CMK (cell line): Measurements from ENCODE around the gene ARHGAP19.
"Not testable (repeated sequence)": the region's sequence is repeated elsewhere in the genome, so short reads cannot be mapped to it uniquely, and the experiment has no call there.

Experiments used
- DNase-seq: peaks from one replicate; pipeline ENCODE4 v3.0.0-alpha.2; 2010; ENCODE audit warnings: low read depth

Gene ARHGAP19

GRCh38 chr10:97279121-97279815 is 13.2 kb downstream of the ARHGAP19 start:
- no peak for DNase-seq

DNA sequence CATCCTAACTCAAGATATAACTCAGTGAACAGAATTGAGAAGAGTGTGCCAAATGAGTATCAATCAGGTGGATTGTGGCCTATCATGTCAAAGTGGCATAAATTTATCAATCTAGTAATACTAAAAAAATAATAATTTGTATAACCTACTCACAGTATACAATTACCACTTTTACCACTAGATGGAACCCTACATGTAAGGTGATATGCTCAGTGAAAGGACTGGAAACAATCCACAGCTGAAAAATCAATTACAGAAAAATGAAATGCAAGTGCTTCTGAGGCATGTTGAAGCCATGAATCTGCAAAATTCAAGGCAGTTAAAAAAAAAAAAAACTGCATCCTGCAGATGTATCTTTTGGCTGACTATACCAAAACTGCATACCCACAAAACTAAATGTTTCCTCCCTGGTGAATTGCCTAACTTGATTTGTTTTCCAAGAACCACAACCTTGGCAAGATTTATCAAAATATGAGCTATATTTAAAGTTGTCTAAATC is 13.9 kb downstream of the ARHGAP19 start:
- DNase-seq, result no peak

DNA sequence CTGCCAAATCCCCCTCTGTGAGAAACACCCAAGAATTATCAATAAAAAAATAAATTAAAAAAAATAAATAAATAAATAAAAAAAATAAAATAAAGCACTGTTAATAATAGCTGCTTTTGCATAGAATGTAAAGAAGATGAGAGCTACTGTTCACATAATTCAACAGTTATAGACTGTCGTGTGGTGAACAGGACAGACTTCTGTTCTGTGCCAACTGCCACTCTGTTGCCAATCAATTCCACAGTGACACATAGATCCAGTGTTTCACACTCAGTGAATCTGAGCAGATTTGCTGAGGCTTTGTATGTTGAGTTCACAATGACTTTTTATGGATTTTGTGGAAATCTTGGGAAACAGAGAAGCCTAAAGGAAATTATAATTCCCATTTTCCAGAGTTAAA is 14.9 kb downstream of the ARHGAP19 start:
- DNase-seq, result no peak

- no peak for DNase-seq
Measured at GRCh38 chr10:97274828-97275227, 17.6 kb downstream of the ARHGAP19 start.

GRCh38 chr10:97273700-97274099 is 18.7 kb downstream of the ARHGAP19 start:
- no peak for DNase-seq

DNA sequence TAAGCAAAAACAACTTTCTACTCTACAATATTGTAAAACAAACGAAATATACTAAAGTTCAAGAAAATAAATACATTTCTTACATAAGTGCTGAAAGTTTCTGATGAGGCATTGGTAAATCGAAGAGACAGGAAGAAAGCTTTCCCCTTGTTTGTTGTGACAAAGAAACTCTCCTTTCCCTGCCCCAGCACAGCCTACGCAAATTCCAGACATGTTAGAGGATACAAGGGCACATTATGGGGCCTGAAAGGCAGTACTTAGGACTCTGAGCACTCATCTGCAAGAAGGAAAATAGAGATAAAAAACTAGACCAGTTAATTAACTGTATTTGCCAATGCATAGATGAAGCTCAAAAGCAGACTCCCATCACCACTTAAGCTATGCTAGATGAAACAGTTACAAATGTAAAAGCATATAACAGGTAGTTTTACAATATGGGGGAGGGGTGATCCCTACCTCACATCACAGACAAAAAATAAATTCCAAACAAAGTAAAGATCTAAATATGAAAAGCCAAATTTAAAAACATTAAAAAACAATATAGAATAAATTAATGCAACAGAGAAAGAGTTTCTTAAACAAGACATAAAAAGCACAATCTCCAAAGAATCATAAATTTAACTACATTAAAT is 21.8 kb downstream of the ARHGAP19 start:
- DNase-seq, result no peak

DNA sequence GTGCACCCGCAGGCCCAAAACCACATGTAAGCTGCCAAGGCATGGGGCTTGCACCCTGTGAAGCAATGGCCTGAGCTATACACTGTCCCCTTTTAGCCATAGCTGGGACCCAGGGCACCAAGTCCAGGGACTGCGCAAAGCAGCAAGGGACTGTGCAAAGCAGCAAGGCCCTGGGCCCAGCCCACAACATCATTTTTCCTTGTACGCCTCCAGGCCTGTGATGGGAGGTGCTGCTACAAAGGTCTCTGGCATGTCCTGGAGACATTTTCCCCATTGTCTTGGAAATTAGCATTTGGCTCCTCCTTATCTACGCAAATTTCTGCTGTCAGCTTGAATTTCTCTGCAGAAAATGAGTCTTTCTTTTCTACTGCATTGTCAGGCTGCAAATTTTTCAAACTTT is 24.8 kb downstream of the ARHGAP19 start:
- DNase-seq, result no peak

GRCh38 chr10:97265095-97265494 is 27.3 kb downstream of the ARHGAP19 start:
- DNase-seq, result not testable (repeated sequence)

- no peak for DNase-seq
Measured at GRCh38 chr10:97263971-97264370, 28.5 kb downstream of the ARHGAP19 start.

- DNase-seq, result no peak
Measured at GRCh38 chr10:97261656-97262055, 30.8 kb downstream of the ARHGAP19 start.

- DNase-seq, result no peak
Measured at GRCh38 chr10:97261183-97261582, 31.3 kb downstream of the ARHGAP19 start.

DNA sequence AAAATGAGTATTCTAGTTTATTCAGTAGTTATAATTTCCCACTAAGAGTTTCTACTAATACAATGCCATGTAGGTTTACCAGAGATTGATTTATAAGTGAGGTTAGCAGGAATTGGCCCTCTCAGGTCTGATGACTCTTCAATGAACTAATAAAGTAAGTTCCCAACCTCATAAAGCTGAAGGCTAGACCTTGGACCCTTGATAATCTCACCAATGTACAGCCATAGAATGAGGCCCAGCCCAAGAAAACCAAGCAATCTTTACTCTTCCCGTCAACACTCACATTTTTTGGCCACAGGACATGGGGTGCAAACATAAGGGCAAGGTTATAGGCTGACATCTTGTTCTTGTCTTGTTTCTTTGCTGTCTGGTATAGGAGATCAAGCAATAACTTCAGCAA is 33.3 kb downstream of the ARHGAP19 start:
- no peak for DNase-seq

DNA sequence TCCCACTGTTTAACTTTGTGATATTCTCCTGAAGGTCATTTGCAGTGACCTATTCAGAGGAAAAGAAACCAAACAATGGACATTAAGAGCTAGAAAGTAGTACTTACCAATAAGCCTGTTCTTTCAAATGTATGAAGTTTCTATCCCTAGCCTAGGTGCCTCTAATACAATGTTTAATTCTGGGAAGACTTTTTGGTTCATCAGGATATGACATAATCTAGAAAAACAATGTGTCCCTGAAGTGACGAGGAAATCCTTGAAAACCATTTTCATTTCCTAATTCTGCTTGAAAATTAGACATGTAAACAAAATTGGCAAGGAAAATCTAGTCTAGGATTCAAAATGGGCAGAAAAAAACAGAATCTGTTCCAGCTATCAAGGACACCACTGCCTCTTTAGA is 36.1 kb downstream of the ARHGAP19 start:
- no peak for DNase-seq

- DNase-seq, result no peak
Measured at GRCh38 chr10:97255512-97256293, 36.7 kb downstream of the ARHGAP19 start.

DNA sequence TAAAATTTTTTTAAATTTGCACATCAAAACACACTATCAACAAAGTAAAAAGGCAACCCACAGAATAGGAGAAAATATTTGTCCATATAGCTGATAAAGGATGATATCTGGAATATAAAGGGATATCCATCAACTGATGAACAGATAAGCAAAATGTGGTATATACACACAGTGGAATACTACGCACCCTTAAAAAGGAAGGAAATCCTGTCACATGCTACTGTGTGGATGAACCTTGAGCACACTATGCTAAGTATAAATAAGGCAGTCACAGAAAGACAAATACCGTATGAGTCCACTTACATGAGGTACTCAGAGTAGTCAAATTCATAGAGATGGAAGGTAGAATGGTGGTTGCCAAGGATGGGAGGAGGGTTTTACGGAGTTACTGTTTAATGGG is 37.7 kb downstream of the ARHGAP19 start:
- no peak for DNase-seq

GRCh38 chr10:97250952-97251351 is 41.5 kb downstream of the ARHGAP19 start:
- DNase-seq, result no peak

DNA sequence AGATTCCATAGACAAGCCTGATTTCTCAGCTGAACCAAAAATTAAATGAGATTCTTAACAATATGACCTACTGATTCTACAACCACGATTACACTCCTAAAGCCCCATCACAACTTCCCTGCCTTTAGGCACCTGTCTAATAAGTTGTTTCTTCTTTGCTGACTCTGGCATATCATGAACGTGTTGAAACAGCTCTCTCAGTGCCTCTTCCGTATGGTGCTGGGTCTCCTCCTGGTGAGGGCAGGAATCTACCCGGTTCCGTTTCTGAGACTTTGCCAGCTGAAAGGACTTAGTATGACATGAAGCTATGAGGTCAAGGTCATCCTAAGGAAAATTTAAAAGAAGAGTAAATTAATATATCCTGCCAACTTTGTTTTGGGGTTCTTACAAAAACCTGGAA is 48.6 kb downstream of the ARHGAP19 start:
- DNase-seq, result no peak

- DNase-seq, result no peak
Measured at GRCh38 chr10:97238855-97239254, 53.6 kb downstream of the ARHGAP19 start.

DNA sequence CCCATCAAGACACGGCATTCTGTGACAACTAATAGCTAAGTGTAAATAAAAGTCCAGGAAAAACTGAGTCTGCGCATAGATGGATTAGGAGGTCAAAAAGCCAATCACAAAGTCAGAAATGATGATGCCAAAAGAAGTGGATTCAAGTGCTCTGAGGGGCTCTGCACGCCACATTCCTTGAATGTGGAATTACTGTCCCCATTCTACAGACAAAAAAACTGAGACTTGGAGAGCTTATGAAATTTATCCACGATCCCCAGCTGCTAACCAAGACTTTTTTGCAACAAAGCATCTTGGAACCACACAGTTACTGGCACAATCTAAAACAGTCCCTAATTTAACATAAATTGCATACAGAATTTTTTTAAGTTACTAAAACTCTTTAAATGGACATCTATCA is 57.1 kb downstream of the ARHGAP19 start:
- no peak for DNase-seq

DNA sequence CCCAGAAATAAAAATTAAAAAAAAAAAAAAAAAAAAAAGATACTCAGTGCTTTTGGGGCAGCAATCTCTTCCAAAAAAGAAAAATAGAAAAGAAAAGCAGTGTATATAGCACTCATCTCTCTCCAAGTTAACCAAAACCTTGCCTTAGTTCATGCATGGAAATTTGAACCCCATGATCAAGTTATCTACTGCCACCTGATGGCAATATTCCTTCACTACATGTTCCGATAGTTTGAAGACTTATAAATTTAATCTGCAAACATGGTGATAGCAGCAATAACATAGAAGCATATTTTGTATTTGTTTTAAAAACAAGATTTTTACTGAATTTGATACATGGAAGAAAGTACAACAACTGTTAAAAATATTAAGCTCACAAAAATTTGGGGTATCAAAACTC is 58.0 kb downstream of the ARHGAP19 start:
- DNase-seq, result peak; percentile 37

- DNase-seq, result no peak
Measured at GRCh38 chr10:97230146-97230545, 62.3 kb downstream of the ARHGAP19 start.

GRCh38 chr10:97229322-97230015 is 63.0 kb downstream of the ARHGAP19 start:
- no peak for DNase-seq
